Fibroblast of villous mesenchyme (primary cell): Measurements from ENCODE around the gene DNAH11. TPM values are rescaled to one million over a fixed set of nuclear protein-coding genes. Genes with fewer than 3 reads are reported as not detected.
"Not testable (repeated sequence)": the region's sequence is repeated elsewhere in the genome, so short reads cannot be mapped to it uniquely, and the experiment has no call there.

Experiments
- DNase-seq: peaks from one replicate; pipeline ENCODE4 v3.0.0-alpha.2; 2010; ENCODE audit warnings: low read depth
- H3K4me3 ChIP-seq: 2 replicates; pipeline ENCODE4 v1.5.1; 2011; ENCODE audit warnings: low read depth, mild to moderate bottlenecking, low read length
- total RNA-seq: library from RNA; depleted of rRNA; stranded (reverse); fragments of >200 nt; gene quantifications from 2 replicates; pipeline ENCODE4 v1.2.3, GENCODE V29; 2012
- TF ChIP-seq, protein P1 (sequence below): IDR thresholded peaks from 2 replicates; pipeline ENCODE4 v1.5.1; 2012; ENCODE audit warnings: low read depth, mild to moderate bottlenecking, low read length; ENCODE audit not compliant: insufficient read depth

DNAH11 gene
- total RNA-seq, 1 donor: under 0.01 TPM

- H3K4me3 ChIP-seq: no peak overlapping the region
- TF ChIP-seq, protein P1, sequence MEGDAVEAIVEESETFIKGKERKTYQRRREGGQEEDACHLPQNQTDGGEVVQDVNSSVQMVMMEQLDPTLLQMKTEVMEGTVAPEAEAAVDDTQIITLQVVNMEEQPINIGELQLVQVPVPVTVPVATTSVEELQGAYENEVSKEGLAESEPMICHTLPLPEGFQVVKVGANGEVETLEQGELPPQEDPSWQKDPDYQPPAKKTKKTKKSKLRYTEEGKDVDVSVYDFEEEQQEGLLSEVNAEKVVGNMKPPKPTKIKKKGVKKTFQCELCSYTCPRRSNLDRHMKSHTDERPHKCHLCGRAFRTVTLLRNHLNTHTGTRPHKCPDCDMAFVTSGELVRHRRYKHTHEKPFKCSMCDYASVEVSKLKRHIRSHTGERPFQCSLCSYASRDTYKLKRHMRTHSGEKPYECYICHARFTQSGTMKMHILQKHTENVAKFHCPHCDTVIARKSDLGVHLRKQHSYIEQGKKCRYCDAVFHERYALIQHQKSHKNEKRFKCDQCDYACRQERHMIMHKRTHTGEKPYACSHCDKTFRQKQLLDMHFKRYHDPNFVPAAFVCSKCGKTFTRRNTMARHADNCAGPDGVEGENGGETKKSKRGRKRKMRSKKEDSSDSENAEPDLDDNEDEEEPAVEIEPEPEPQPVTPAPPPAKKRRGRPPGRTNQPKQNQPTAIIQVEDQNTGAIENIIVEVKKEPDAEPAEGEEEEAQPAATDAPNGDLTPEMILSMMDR: no peak
Measured at GRCh38 chr7:21656796-21657195, 114.0 kb downstream of the DNAH11 start.

DNA sequence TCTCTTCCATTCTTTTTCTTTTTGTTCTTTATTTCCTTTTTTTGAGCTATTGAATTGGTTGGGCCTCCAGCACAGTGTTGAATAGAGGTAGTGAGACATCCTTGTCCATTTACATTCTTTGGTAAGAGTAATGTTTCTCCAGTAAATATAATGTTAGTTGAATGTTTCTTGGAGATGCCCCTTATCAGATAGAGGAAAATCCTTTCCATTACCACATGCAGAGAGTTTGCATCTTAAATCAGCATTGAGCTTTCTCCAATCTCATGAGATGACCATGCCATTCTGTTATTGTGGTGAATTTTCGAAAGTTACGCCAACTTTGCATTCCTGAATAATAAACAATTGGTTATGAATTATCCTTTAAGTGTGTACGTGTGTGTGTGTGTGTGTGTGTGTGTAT lies 127.7 kb downstream of the DNAH11 start:
- no peak for DNase-seq
- H3K4me3 ChIP-seq: no peak overlapping the region
- TF ChIP-seq, protein P1: no peak

More at GRCh38 chr7:21656796-21657195, 114.0 kb downstream of the DNAH11 start:
- DNase-seq: no peak

DNA sequence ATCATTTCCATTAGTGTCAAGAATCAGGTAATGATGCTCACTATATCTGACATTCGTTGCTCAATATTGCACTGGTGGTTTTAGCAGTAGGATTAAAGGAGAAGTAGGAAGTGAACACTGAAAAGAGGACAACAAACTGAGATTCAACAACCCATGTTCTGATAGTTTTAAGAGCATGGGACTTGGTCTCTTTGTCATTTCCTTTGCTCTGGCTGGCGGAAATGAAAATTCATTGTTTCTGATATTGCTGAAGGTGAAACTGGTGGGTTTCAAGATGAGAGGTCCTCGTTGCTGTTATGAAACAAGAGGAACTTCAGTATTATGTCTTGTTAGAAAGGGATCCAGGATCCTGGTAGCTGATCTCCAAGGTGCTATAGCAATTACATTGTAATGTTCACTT lies 129.0 kb downstream of the DNAH11 start:
- DNase-seq: no peak
- TF ChIP-seq, protein P1: no peak
- no peak overlapping the region for H3K4me3 ChIP-seq

DNA sequence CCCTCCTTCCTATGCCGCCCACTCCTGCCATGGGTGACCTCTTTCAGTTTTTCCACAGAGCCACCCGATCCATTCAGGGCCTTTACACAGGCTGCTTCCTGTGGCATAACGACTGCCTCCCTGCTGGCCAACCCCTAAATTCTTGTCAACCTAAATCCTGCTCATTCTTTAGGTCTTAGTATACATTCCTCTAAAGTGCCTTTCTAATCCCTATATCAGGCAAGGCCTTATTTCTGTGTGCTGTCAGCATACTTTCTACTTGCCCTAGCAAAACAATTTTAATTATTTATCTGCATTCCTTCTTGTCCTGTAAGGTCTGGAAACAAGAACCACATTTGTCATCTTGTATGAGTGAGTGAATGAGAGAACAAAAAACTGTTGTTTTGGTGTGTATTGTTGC lies 132.4 kb downstream of the DNAH11 start:
- peak; percentile 2 for DNase-seq
- TF ChIP-seq, protein P1: no peak
- no peak overlapping the region for H3K4me3 ChIP-seq

DNA sequence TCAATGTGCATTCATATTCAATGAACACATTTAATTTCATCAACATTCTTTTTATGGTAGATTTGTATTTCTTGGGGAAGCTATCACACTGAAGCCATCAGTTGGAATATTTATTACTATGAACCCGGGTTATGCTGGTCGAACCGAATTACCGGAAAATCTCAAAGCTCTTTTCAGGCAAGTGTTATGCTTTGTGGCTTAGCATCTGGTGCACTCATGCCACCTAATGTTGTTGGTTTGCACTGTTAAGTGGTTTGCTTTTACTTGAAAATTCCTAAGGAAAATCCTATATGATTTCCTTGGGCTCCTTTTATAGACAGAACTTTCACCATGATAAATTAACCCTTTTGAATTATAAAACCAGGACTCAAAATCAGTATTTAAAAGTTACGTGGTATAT lies 147.9 kb downstream of the DNAH11 start:
- no peak for DNase-seq
- no peak overlapping the region for H3K4me3 ChIP-seq
- TF ChIP-seq, protein P1: no peak

DNA sequence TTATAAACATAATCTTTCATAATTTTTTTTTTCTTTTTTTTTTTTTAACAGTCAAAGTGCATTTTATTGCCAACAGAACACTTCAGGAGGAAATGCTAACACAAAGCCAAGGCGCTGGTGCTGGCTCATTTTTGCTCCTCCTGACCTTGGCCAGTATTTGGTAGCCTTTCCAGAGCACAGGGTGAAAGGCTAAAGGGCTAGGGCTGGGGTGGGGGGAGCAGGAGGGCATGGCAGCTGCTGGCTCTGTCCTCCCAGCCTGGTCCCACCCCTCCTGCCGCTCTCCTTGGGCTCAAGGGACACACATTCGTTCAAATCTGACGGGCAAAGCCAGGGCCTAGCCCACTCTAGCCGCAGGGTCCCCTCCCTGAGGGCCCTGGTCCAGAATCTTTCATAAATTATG lies 148.3 kb downstream of the DNAH11 start:
- not testable (repeated sequence) for H3K4me3 ChIP-seq, DNase-seq

DNA sequence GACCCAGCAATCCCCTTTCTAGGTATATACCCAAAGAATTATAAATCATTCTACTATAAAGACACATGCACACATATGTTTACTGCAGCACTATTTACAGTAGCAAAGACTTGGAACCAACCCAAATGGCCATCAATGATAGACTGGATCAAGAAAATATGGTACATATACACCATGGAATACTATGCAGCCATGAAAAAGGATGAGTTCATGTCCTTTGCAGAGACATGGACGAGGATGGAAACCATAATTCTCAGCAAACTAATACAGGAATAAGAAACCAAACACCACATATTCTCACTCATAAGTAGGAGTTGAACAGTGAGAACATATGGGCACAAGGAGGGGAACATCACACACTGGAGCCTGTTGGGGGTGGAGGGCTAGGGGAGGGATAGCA lies 157.7 kb downstream of the DNAH11 start:
- not testable (repeated sequence) for DNase-seq, H3K4me3 ChIP-seq

- TF ChIP-seq, protein P1: no peak
- no peak overlapping the region for H3K4me3 ChIP-seq
Measured at GRCh38 chr7:21702303-21702702, 159.5 kb downstream of the DNAH11 start.

More at GRCh38 chr7:21702303-21702702, 159.5 kb downstream of the DNAH11 start:
- DNase-seq: no peak
